ENCODE data around the gene SFMBT1. TPM values are rescaled to one million over a fixed set of nuclear protein-coding genes. Genes with fewer than 3 reads are reported as not detected.

Gene SFMBT1
- total and polyA plus RNA-seq, 9 of the 15 experiments (the other 6 are each of a cell fraction or from before 2014, with no cell fraction given), result 0.76 to 6.6 (median 3.6) TPM

DNA sequence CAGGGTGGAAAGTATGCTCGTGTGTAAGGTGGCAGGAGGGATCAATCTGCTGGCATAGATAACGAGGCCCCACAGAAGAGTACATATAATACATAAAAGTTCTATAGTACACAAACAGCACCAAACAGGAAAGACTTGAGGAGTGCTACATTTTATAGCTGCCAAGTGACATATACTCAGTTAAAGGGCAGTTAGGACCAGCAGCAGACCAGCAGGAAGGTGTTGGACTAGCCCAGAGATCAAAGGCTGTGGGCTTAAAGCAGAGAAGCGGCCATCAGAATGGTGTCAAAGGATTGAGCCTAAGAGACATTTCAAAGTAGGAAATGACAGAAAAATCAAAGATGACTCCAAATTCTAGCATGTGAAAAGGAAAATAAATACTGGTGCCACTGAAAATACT, 34.5 kb downstream of the SFMBT1 start:
- CTCF ChIA-PET (ENCODE audit: low intra/inter-chr PET ratio), result no interaction called here
- Histone ChIP-seq H3K79me2 (ENCODE audit: control insufficient read depth, insufficient read depth, low read length) (no peaks in the 10 kb centered on the region), H3K9me1 (ENCODE audit: control insufficient read depth, insufficient read depth, low read length) (no peaks in the 10 kb centered on the region), H3K9ac (ENCODE audit: insufficient read depth in 1 of 2, low read depth in 2 of 2, low read length in 2 of 2) (no peak overlapping the region), H3K4me1 (replicated peaks in 1 of 2; ENCODE audit: control insufficient read depth in 2 of 2, insufficient read depth in 2 of 2, low read length in 2 of 2) (no peaks in the 10 kb centered on the region), H2AFZ (ENCODE audit: low read depth, low read length) (no peak overlapping the region), H3K36me3 (ENCODE audit: control insufficient read depth, insufficient read depth, low read length) (no peaks in the 10 kb centered on the region), H4K20me1 (replicated peaks; ENCODE audit: control insufficient read depth, insufficient read depth, low read length) (no peaks in the 10 kb centered on the region), H3K27me3 (ENCODE audit: control insufficient read depth in 2 of 2, insufficient read depth in 2 of 2, low read length in 2 of 2) (no peaks in the 10 kb centered on the region), H3K4me2 (ENCODE audit: insufficient read depth, low read length) (no peak overlapping the region), H3K4me3 (no peak overlapping the region), H3K9me3 (replicated peaks; ENCODE audit: control insufficient read depth, insufficient read depth, low read depth, low read length) (no peaks in the 10 kb centered on the region), H3K27ac (ENCODE audit: extremely low read depth, low read depth, low read length) (no peak overlapping the region)
- WGBS (ENCODE audit: insufficient coverage, low coverage, missing lambda C conversion rate), result 36% methylated on average over 3 of the region's 3 CpGs
- FAIRE-seq (no peak), DNase-seq (ENCODE audit: extremely low read depth in 1 of 4, low spot score in 3 of 4) (no peak), ATAC-seq (no peak)
- POLR2A ChIA-PET, result no interaction called here
- in situ Hi-C loops (cut with MboI) (no loop called here), intact Hi-C loops (cut with micrococcal nuclease) (no loop called here)
- BruUV-seq (replicated peaks), result no TSS peak
- TF ChIP-seq PCBP1 (IDR thresholded peaks at IDR 0.05; ENCODE audit: low read depth, low read length, poor library complexity, severe bottlenecking) (no peak), RHOXF2B (CRISPR knock-in tag; conservative IDR thresholded peaks at IDR 0.05) (no peak), ZNF79 (CRISPR knock-in tag; IDR thresholded peaks at IDR 0.05; ENCODE audit: low read depth) (no peak), OTX1 (CRISPR knock-in tag; IDR thresholded peaks at IDR 0.05) (no peak), SP2 (IDR thresholded peaks at IDR 0.05; ENCODE audit: extremely low read depth, low read depth, low read length, poor library complexity, severe bottlenecking) (no peak), GTF3C2 (IDR thresholded peaks at IDR 0.05; ENCODE audit: borderline replicate concordance, extremely low read depth, insufficient read length) (no peak), ZNF143 (CRISPR knock-in tag; IDR thresholded peaks at IDR 0.05) (no peak), ZNF609 (CRISPR knock-in tag; IDR thresholded peaks at IDR 0.05; ENCODE audit: borderline replicate concordance) (no peak), TCFL5 (CRISPR knock-in tag; conservative IDR thresholded peaks at IDR 0.05) (no peak), TEAD2 (tag; IDR thresholded peaks at IDR 0.05) (no peak), BRD4 (IDR thresholded peaks at IDR 0.05) (no peak), MYC (IDR thresholded peaks at IDR 0.05; ENCODE audit: low read depth, low read length) (no peak), MYC (CRISPR knock-in tag; IDR thresholded peaks at IDR 0.05; ENCODE audit: borderline replicate concordance, low read depth) (no peak), KLF16 (IDR thresholded peaks at IDR 0.05) (no peak)

Measured in K562 (cell line).